GM23338 (cell line): ENCODE measurements around the gene LRRC4B. TPM values are rescaled to one million over a fixed set of nuclear protein-coding genes. Genes with fewer than 3 reads are reported as not detected.

Experiments used
- ATAC-seq: fragments of 200-7000 bp; cut with Tn5 transposase; 3 replicates; pipeline ENCODE4 v1.9.1; 2020
- DNase-seq: peaks from one replicate; pipeline ENCODE4 v3.0.0-alpha.2; 2015; ENCODE audit warnings: low spot score
- H2AFZ ChIP-seq: fragments of 200-600 bp; sonication (generic); 2 replicates; pipeline ENCODE4 v1.8.0; 2016; ENCODE audit warnings: antibody characterized with exemption, mild to moderate bottlenecking, moderate library complexity
- H3F3A ChIP-seq: fragments of 200-600 bp; sonication (generic); replicated peaks from 2 replicates; pipeline ENCODE4 v1.8.0; 2017; ENCODE audit warnings: antibody characterized with exemption, mixed run types, low read depth
- H3K27ac ChIP-seq: fragments of 200-600 bp; sonication (generic); 2 replicates; pipeline ENCODE4 v1.6.1; 2016; ENCODE audit warnings: low read depth
- H3K27me3 ChIP-seq: fragments of 200-600 bp; sonication (generic); 2 replicates; pipeline ENCODE4 v1.8.0; 2016; ENCODE audit warnings: mild to moderate bottlenecking, mixed run types, moderate library complexity; ENCODE audit not compliant: insufficient read depth
- H3K36me3 ChIP-seq: fragments of 200-600 bp; sonication (generic); 2 replicates; pipeline ENCODE4 v1.8.0; 2016; ENCODE audit warnings: mild to moderate bottlenecking; ENCODE audit not compliant: insufficient read depth
- H3K4me1 ChIP-seq: fragments of 200-600 bp; sonication (generic); 2 replicates; pipeline ENCODE4 v1.8.0; 2016; ENCODE audit warnings: mild to moderate bottlenecking, moderate library complexity; ENCODE audit not compliant: insufficient read depth
- H3K4me2 ChIP-seq: fragments of 200-600 bp; sonication (generic); 2 replicates; pipeline ENCODE4 v1.7.1; 2017; ENCODE audit warnings: mixed run types
- H3K4me3 ChIP-seq: fragments of 200-600 bp; sonication (generic); 2 replicates; pipeline ENCODE4 v1.6.1; 2016; ENCODE audit warnings: mixed run types
- H3K79me2 ChIP-seq: fragments of 200-600 bp; sonication (generic); replicated peaks from 2 replicates; pipeline ENCODE4 v1.8.0; 2017; ENCODE audit warnings: mild to moderate bottlenecking; ENCODE audit not compliant: insufficient read depth
- H3K9me2 ChIP-seq: fragments of 200-600 bp; sonication (generic); 2 replicates; pipeline ENCODE4 v1.8.0; 2017; ENCODE audit not compliant: insufficient read depth
- H4K20me1 ChIP-seq: fragments of 200-600 bp; sonication (generic); replicated peaks from 2 replicates; pipeline ENCODE4 v1.8.0; 2017; ENCODE audit warnings: mild to moderate bottlenecking; ENCODE audit not compliant: insufficient read depth
- H3K27ac Mint-ChIP-seq: 2 replicates; pipeline ENCODE4 v1.8.0; 2020; ENCODE audit warnings: inconsistent platforms, mild to moderate bottlenecking, moderate library complexity, mixed read lengths
- H3K27me3 Mint-ChIP-seq: 3 replicates; pipeline ENCODE4 v1.8.0; 2022; ENCODE audit warnings: low read depth, mild to moderate bottlenecking, moderate library complexity, mixed read lengths, inconsistent platforms; ENCODE audit not compliant: insufficient read depth, poor library complexity
- H3K36me3 Mint-ChIP-seq: 3 replicates; pipeline ENCODE4 v1.8.0; 2021; ENCODE audit warnings: low read depth, mild to moderate bottlenecking, inconsistent platforms, moderate library complexity, mixed read lengths
- H3K4me1 Mint-ChIP-seq: 3 replicates; pipeline ENCODE4 v1.8.0; 2020; ENCODE audit warnings: mild to moderate bottlenecking, inconsistent platforms, mixed read lengths
- H3K4me3 Mint-ChIP-seq: 3 replicates; pipeline ENCODE4 v1.8.0; 2021; ENCODE audit warnings: moderate library complexity, mild to moderate bottlenecking, inconsistent platforms, mixed read lengths
- H3K9me3 Mint-ChIP-seq: 3 replicates; pipeline ENCODE4 v1.8.0; 2020; ENCODE audit warnings: moderate library complexity, mild to moderate bottlenecking, inconsistent platforms, mixed read lengths
- CREB1 ChIP-seq: fragments of 250-450 bp; sonication (Bioruptor Pico); IDR thresholded peaks from 2 replicates; pipeline ENCODE4 v1.5.0; 2020; ENCODE audit warnings: low read depth, mild to moderate bottlenecking, moderate library complexity
- EZH2 ChIP-seq: fragments of 200-600 bp; sonication (generic); IDR thresholded peaks from one replicate; pipeline ENCODE4 v1.8.0; 2017; ENCODE audit warnings: antibody characterized with exemption, mild to moderate bottlenecking, low read depth; ENCODE audit not compliant: unreplicated experiment
- EZH2phosphoT487 ChIP-seq: fragments of 200-600 bp; sonication (generic); IDR thresholded peaks from one replicate; pipeline ENCODE4 v1.8.1; 2018; ENCODE audit warnings: antibody characterized with exemption; ENCODE audit not compliant: unreplicated experiment
- JUNB ChIP-seq: IDR thresholded peaks from one replicate; pipeline ENCODE4 v1.6.1; 2016; ENCODE audit warnings: antibody characterized with exemption; ENCODE audit not compliant: unreplicated experiment
- NANOG ChIP-seq: IDR thresholded peaks from 2 replicates; pipeline ENCODE4 v1.6.1; 2016; ENCODE audit warnings: antibody characterized with exemption, borderline replicate concordance
- POLR2AphosphoS5 ChIP-seq: IDR thresholded peaks from 2 replicates; pipeline ENCODE4 v1.6.1; 2016; ENCODE audit warnings: antibody characterized with exemption, low read depth
- STAT1 ChIP-seq: IDR thresholded peaks from one replicate; pipeline ENCODE4 v1.6.1; 2016; ENCODE audit warnings: antibody characterized with exemption; ENCODE audit not compliant: unreplicated experiment
- ZNF114 ChIP-seq: fragments of 250-450 bp; sonication (Bioruptor Pico); IDR thresholded peaks from 2 replicates; pipeline ENCODE4 v1.5.0; 2020; ENCODE audit warnings: mild to moderate bottlenecking, moderate library complexity
- ZNF331 ChIP-seq: fragments of 250-450 bp; sonication (Bioruptor Pico); IDR thresholded peaks from 2 replicates; pipeline ENCODE4 v1.5.0; 2020; ENCODE audit warnings: low read depth, mild to moderate bottlenecking, moderate library complexity
- polyA plus RNA-seq: library from polyadenylated mRNA; unstranded; fragments of >200 nt; fragmentation: Nextera tagmentation; extraction: Ambion mirVana; gene quantifications from 2 replicates; pipeline ENCODE4 v1.2.1, GENCODE V29; 2016
- total RNA-seq: library from RNA; depleted of rRNA; stranded (reverse); fragments of >200 nt; shearing (Covaris generic); gene quantifications from 2 replicates; pipeline ENCODE4 v1.2.3, GENCODE V29; 2014
- TF ChIP-seq, protein P1 (sequence below): fragments of 250-450 bp; sonication (Bioruptor Pico); IDR thresholded peaks from 2 replicates; pipeline ENCODE4 v1.5.0; 2020; ENCODE audit warnings: mild to moderate bottlenecking, moderate library complexity
- TF ChIP-seq, protein P2 (sequence below): IDR thresholded peaks from 2 replicates; pipeline ENCODE4 v1.6.1; 2016; ENCODE audit warnings: antibody characterized with exemption

LRRC4B gene
- total and polyA plus RNA-seq, 2 experiments from 2014 or later, result 2.0 to 13.2 TPM

DNA sequence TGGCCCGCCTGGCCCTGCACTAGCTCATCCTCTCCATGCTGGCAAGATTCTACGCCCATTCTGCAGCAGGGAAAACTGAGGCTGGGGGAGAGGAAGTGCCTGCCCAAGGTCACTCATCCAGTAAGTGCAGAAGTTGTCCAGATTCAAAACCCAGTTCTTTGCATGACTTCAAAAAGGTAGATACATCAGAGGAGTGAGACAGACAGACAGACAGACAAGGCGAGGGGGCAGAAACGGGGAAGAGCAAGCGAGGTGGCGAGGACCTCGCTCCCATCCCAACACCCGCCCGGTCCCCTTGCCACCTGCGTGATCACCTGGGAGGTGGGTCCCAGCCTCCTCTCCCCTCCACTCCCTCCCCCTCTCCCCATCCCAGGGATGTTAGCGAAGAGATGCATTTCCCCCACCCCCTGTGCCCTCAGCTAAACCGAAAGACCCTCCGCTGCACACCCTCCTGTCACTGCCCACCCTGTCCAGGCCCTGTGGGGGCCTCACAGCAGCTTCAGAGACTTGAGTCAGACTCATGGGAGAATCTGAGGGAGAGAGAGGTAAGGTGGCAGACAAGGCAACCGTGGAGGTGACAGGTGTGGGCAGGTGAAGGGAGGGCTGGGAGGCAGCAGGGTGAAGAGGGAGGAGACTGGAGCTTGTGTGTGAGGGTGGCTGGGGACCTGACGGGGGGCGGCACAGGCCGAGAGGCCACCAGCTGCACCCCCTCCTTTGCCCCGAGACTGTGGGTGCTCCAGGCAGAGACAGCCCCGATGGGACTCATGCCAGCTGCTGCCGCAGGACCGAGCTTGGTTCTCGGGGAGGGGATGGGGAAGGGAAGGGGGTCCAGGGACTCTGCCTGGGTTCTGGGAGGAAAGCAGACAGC, 18.9 kb downstream of the LRRC4B start:
- Histone ChIP-seq H3K79me2 (no peaks in the 10 kb centered on the region), H3F3A (no peaks in the 10 kb centered on the region), H3K9me2 (no peaks in the 10 kb centered on the region), H3K27me3 (peaks cover 46% of the 10 kb centered on the region), H2AFZ (no peak overlapping the region), H3K27ac (no peak overlapping the region), H3K4me2 (no peak overlapping the region), H3K4me3 (no peak overlapping the region), H4K20me1 (no peaks in the 10 kb centered on the region), H3K36me3 (no peaks in the 10 kb centered on the region), H3K4me1 (peaks cover 6% of the 10 kb centered on the region)
- no peak overlapping the region for H3K4me3 Mint-ChIP-seq
- no peak overlapping the region for H3K27ac Mint-ChIP-seq
- H3K9me3 Mint-ChIP-seq, result peaks cover 88% of the 10 kb centered on the region
- peaks cover 35% of the 10 kb centered on the region for H3K36me3 Mint-ChIP-seq
- H3K27me3 Mint-ChIP-seq, result peaks cover 10% of the 10 kb centered on the region
- no peak for TF ChIP-seq ZNF114
- no peak for TF ChIP-seq JUNB
- TF ChIP-seq STAT1, result no peak
- ATAC-seq (no peak), DNase-seq (no peak)
- no peaks in the 10 kb centered on the region for H3K4me1 Mint-ChIP-seq

DNA sequence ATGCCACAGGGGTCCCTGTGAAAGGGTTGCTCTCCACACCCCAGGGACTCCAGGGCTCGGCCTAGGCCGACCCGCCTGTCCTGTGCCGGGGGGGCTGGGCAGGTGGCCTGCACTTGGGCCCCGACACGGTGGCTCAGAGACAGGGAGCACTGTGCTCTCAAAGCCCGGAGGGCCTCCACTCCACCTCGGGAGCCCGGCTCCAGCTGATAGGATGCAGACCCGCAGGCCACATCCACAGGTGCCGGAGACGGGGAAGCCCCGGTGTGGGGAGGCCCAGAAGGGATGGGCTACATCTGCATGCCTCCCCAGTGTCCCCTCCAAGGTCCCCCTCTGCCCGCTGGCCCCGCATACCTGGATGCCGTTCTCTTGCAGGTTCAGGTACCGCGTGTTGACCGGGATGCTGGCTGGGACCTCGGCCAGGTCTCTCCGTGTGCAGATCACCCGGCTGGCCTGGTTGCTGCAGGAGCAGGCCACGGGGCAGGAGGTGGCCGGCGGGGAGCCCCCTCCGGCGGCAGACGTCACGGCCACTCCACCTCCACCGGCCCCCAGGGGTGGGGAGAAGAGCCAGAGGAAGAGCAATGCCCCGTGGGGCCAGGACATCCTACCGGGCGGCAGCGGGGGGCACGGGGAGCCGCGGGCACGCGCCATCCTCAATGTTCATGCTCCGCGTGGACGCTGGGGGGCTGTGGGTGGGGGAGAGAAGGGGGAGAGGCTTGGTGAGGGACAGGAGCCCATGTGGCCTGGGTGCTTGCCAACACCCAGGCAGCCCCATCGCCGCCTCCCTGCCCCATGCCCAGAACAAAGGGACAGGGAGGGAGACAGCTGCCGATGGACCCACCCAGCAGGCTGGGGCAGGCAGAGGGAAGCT, 19.8 kb downstream of the LRRC4B start:
- peaks cover 87% of the 10 kb centered on the region for H3K9me3 Mint-ChIP-seq
- peaks cover 7% of the 10 kb centered on the region for H3K27me3 Mint-ChIP-seq
- ATAC-seq, result no peak
- TF ChIP-seq ZNF114 (no peak), ZNF331 (CRISPR knock-in tag) (no peak), CREB1 (CRISPR knock-in tag) (no peak), EZH2 (no peak), POLR2AphosphoS5 (no peak), STAT1 (no peak), JUNB (no peak), EZH2phosphoT487 (no peak), NANOG (no peak)
- TF ChIP-seq, protein P1, sequence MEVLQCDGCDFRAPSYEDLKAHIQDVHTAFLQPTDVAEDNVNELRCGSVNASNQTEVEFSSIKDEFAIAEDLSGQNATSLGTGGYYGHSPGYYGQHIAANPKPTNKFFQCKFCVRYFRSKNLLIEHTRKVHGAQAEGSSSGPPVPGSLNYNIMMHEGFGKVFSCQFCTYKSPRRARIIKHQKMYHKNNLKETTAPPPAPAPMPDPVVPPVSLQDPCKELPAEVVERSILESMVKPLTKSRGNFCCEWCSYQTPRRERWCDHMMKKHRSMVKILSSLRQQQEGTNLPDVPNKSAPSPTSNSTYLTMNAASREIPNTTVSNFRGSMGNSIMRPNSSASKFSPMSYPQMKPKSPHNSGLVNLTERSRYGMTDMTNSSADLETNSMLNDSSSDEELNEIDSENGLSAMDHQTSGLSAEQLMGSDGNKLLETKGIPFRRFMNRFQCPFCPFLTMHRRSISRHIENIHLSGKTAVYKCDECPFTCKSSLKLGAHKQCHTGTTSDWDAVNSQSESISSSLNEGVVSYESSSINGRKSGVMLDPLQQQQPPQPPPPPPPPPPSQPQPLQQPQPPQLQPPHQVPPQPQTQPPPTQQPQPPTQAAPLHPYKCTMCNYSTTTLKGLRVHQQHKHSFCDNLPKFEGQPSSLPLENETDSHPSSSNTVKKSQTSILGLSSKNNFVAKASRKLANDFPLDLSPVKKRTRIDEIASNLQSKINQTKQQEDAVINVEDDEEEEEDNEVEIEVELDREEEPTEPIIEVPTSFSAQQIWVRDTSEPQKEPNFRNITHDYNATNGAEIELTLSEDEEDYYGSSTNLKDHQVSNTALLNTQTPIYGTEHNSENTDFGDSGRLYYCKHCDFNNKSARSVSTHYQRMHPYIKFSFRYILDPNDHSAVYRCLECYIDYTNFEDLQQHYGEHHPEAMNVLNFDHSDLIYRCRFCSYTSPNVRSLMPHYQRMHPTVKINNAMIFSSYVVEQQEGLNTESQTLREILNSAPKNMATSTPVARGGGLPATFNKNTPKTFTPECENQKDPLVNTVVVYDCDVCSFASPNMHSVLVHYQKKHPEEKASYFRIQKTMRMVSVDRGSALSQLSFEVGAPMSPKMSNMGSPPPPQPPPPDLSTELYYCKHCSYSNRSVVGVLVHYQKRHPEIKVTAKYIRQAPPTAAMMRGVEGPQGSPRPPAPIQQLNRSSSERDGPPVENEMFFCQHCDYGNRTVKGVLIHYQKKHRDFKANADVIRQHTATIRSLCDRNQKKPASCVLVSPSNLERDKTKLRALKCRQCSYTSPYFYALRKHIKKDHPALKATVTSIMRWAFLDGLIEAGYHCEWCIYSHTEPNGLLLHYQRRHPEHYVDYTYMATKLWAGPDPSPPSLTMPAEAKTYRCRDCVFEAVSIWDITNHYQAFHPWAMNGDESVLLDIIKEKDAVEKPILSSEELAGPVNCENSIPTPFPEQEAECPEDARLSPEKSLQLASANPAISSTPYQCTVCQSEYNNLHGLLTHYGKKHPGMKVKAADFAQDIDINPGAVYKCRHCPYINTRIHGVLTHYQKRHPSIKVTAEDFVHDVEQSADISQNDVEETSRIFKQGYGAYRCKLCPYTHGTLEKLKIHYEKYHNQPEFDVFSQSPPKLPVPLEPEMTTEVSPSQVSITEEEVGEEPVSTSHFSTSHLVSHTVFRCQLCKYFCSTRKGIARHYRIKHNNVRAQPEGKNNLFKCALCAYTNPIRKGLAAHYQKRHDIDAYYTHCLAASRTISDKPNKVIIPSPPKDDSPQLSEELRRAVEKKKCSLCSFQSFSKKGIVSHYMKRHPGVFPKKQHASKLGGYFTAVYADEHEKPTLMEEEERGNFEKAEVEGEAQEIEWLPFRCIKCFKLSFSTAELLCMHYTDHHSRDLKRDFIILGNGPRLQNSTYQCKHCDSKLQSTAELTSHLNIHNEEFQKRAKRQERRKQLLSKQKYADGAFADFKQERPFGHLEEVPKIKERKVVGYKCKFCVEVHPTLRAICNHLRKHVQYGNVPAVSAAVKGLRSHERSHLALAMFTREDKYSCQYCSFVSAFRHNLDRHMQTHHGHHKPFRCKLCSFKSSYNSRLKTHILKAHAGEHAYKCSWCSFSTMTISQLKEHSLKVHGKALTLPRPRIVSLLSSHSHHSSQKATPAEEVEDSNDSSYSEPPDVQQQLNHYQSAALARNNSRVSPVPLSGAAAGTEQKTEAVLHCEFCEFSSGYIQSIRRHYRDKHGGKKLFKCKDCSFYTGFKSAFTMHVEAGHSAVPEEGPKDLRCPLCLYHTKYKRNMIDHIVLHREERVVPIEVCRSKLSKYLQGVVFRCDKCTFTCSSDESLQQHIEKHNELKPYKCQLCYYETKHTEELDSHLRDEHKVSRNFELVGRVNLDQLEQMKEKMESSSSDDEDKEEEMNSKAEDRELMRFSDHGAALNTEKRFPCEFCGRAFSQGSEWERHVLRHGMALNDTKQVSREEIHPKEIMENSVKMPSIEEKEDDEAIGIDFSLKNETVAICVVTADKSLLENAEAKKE, result no peak
- TF ChIP-seq, protein P2, sequence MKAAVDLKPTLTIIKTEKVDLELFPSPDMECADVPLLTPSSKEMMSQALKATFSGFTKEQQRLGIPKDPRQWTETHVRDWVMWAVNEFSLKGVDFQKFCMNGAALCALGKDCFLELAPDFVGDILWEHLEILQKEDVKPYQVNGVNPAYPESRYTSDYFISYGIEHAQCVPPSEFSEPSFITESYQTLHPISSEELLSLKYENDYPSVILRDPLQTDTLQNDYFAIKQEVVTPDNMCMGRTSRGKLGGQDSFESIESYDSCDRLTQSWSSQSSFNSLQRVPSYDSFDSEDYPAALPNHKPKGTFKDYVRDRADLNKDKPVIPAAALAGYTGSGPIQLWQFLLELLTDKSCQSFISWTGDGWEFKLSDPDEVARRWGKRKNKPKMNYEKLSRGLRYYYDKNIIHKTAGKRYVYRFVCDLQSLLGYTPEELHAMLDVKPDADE, result no peak

More for the DNA sequence above, 19.8 kb downstream of the LRRC4B start:
- Histone ChIP-seq H3K9me2 (no peaks in the 10 kb centered on the region), H3K27ac (no peak overlapping the region), H3K4me2 (no peak overlapping the region), H3F3A (no peaks in the 10 kb centered on the region), H3K36me3 (no peaks in the 10 kb centered on the region), H3K79me2 (no peaks in the 10 kb centered on the region), H3K27me3 (peaks cover 39% of the 10 kb centered on the region), H3K4me1 (peaks cover 6% of the 10 kb centered on the region), H4K20me1 (no peaks in the 10 kb centered on the region; the same call in 1 of the 2 replicates), H3K4me3 (no peak overlapping the region), H2AFZ (no peak overlapping the region)
- Mint-ChIP-seq H3K4me3 (no peak overlapping the region), H3K4me1 (no peaks in the 10 kb centered on the region), H3K27ac (no peak overlapping the region), H3K36me3 (peaks cover 30% of the 10 kb centered on the region)
- DNase-seq, result no peak
